Fibroblast of lung (primary cell): ENCODE measurements around the gene THPO. TPM values are rescaled to one million over a fixed set of nuclear protein-coding genes. Genes with fewer than 3 reads are reported as not detected.

Experiments used
- DNase-seq, 2 donors: peaks; one replicate each; pipeline versions ENCODE4 v3.0.0 to v3.0.0-alpha.2; 2010; ENCODE audit warnings: low read depth in 2 of 2
- H2AFZ ChIP-seq: 2 replicates; pipeline ENCODE4 v1.5.1; 2012; ENCODE audit warnings: low read length, control low read depth, inconsistent platforms
- H3K27ac ChIP-seq: 2 replicates; pipeline ENCODE4 v1.5.1; 2011; ENCODE audit warnings: low read length, control low read depth; ENCODE audit not compliant: insufficient read depth
- H3K27me3 ChIP-seq: 2 replicates; pipeline ENCODE4 v1.5.1; 2011; ENCODE audit warnings: mild to moderate bottlenecking, low read length; ENCODE audit not compliant: control insufficient read depth, insufficient read depth
- H3K36me3 ChIP-seq: 2 replicates; pipeline ENCODE4 v1.5.1; 2011; ENCODE audit warnings: low read length; ENCODE audit not compliant: control insufficient read depth, insufficient read depth
- H3K4me1 ChIP-seq: 2 replicates; pipeline ENCODE4 v1.5.1; 2011; ENCODE audit warnings: low read length; ENCODE audit not compliant: control insufficient read depth, insufficient read depth; ENCODE audit errors: extremely low read depth
- H3K4me2 ChIP-seq: 2 replicates; pipeline ENCODE4 v1.5.1; 2011; ENCODE audit warnings: low read length, control low read depth; ENCODE audit not compliant: insufficient read depth; ENCODE audit errors: extremely low read depth
- H3K4me3 ChIP-seq, 4 experiments: fragments of 200-600 bp in 1 of 4; sonication (generic) in 1 of 4; replicated peaks in 1 of 4; 2 replicates each; pipeline ENCODE4 v1.5.1; 2011 to 2016; ENCODE audit warnings: low read length in 4 of 4, low read depth in 3 of 4, mild to moderate bottlenecking in 3 of 4, control low read depth in 2 of 4, inconsistent platforms in 1 of 4, mixed read lengths in 1 of 4; ENCODE audit not compliant: insufficient read depth in 1 of 4; ENCODE audit errors: control extremely low read depth in 1 of 4
- H3K79me2 ChIP-seq: 2 replicates; pipeline ENCODE4 v1.5.1; 2012; ENCODE audit warnings: mild to moderate bottlenecking, low read length, inconsistent platforms; ENCODE audit not compliant: control insufficient read depth, insufficient read depth
- H3K9ac ChIP-seq: 2 replicates; pipeline ENCODE4 v1.5.1; 2011; ENCODE audit warnings: mild to moderate bottlenecking, low read length, control low read depth; ENCODE audit not compliant: insufficient read depth
- H3K9me3 ChIP-seq: 2 replicates; pipeline ENCODE4 v1.5.1; 2012; ENCODE audit warnings: low read depth, low read length; ENCODE audit not compliant: control insufficient read depth, insufficient read depth
- H4K20me1 ChIP-seq: 2 replicates; pipeline ENCODE4 v1.5.1; 2011; ENCODE audit warnings: low read length; ENCODE audit not compliant: control insufficient read depth, insufficient read depth; ENCODE audit errors: extremely low read depth
- CTCF ChIP-seq, 2 donors: IDR thresholded peaks in 1 of 2; conservative IDR thresholded peaks in 1 of 2; 1 replicate in 1 of 2; 2 replicates in 1 of 2; pipeline ENCODE4 v1.5.1; 2011 to 2012; ENCODE audit warnings: low read length in 2 of 2, control low read depth in 1 of 2, inconsistent platforms in 1 of 2, low read depth in 1 of 2, mild to moderate bottlenecking in 1 of 2
- EZH2 ChIP-seq: IDR thresholded peaks from 2 replicates; pipeline ENCODE4 v1.5.1; 2012; ENCODE audit warnings: low read length, control low read depth, mild to moderate bottlenecking; ENCODE audit errors: missing control alignments
- polyA plus RNA-seq, 2 donors: library from polyadenylated mRNA; depleted of rRNA in 1 of 2; stranded (reverse) in 1 of 2; unstranded in 1 of 2; fragments of >200 nt; gene quantifications; 2 replicates each; pipeline ENCODE4 v1.2.1, GENCODE V29; 2011 to 2012; ENCODE audit warnings: missing spikeins in 1 of 2
- total RNA-seq: library from RNA; depleted of rRNA; stranded (reverse); fragments of >200 nt; gene quantifications from 2 replicates; pipeline ENCODE4 v1.2.1, GENCODE V29; 2014

The THPO gene
- total and polyA plus RNA-seq, 2 donors (not counting 1 experiment from before 2014, with no cell fraction given): 0.27 to 0.50 TPM

GRCh38 chr3:184379358-184380184, 1.6 kb upstream of the THPO start, which contains the start of gene CHRD:
CHRD (plus strand) TSS chr3:184380054; CDS start chr3:184380319, 265 bp downstream.
- TF ChIP-seq EZH2 (peak; percentile 86), CTCF (conservative IDR thresholded peaks at IDR 0.05 in 1 of 2, IDR thresholded peaks at IDR 0.05 in 1 of 2; ENCODE audit: low read depth in 1 of 2, low read length in 2 of 2) (no peak)
- Histone ChIP-seq H3K9ac (peak within 1 kb of the TSS; percentile 27), H3K27ac (no peak within 1 kb of the TSS), H2AFZ (no peak within 1 kb of the TSS), H3K4me1 (no peaks in the 10 kb centered on the region), H3K4me3 (peak within 1 kb of the TSS in 2 of 4 experiments; percentile 21 to 51), H3K9me3 (no peaks in the 10 kb centered on the region), H3K79me2 (no peaks in the 10 kb centered on the region), H3K36me3 (no peaks in the 10 kb centered on the region), H4K20me1 (no peaks in the 10 kb centered on the region), H3K4me2 (peak within 1 kb of the TSS; percentile 37), H3K27me3 (peaks cover 39% of the 10 kb centered on the region)
- DNase-seq: no peak

- no peak for DNase-seq
- H3K79me2 ChIP-seq: no peaks in the 10 kb centered on the region
Measured at GRCh38 chr3:184378651-184379357, 797 bp upstream of the THPO start.

More at GRCh38 chr3:184378651-184379357, 797 bp upstream of the THPO start:
- Histone ChIP-seq H4K20me1 (no peaks in the 10 kb centered on the region), H3K9ac (no peak overlapping the region), H3K4me3 (no peak overlapping the region), H3K9me3 (no peaks in the 10 kb centered on the region), H3K36me3 (no peaks in the 10 kb centered on the region), H2AFZ (no peak overlapping the region), H3K4me1 (no peaks in the 10 kb centered on the region), H3K4me2 (no peak overlapping the region), H3K27me3 (peaks cover 39% of the 10 kb centered on the region), H3K27ac (no peak overlapping the region)
- TF ChIP-seq CTCF (conservative IDR thresholded peaks at IDR 0.05 in 1 of 2, IDR thresholded peaks at IDR 0.05 in 1 of 2; ENCODE audit: low read depth in 1 of 2, low read length in 2 of 2): no peak
- no peak for TF ChIP-seq EZH2
